Esophagus muscularis mucosa (tissue), 4 donors: Measurements from ENCODE around the gene IFFO2. TPM values are rescaled to one million over a fixed set of nuclear protein-coding genes. Genes with fewer than 3 reads are reported as not detected.

Experiments used
- DNase-seq: peaks from one replicate; pipeline ENCODE4 v3.0.0-alpha.2; 2017; ENCODE audit errors: extremely low spot score
- H3K27ac ChIP-seq, 4 donors: fragments of 200-600 bp; sonication (generic); replicated peaks in 1 of 4; 1 replicate in 3 of 4; 2 replicates in 1 of 4; pipeline ENCODE4 v1.5.1; 2016 to 2019; ENCODE audit warnings: mild to moderate bottlenecking in 1 of 4
- H3K27me3 ChIP-seq, 4 donors: fragments of 200-600 bp; sonication (generic); one replicate each; pipeline versions ENCODE4 v1.5.1 to v1.6.0; 2016 to 2019
- H3K36me3 ChIP-seq, 4 donors: fragments of 200-600 bp; sonication (generic); one replicate each; pipeline ENCODE4 v1.5.1; 2016 to 2019
- H3K4me1 ChIP-seq, 4 donors: fragments of 200-600 bp; sonication (generic); one replicate each; pipeline ENCODE4 v1.5.1; 2016 to 2019
- H3K4me3 ChIP-seq, 4 donors: fragments of 200-600 bp; sonication (generic); 1 replicate in 2 of 4; 2 replicates in 2 of 4; pipeline ENCODE4 v1.5.1; 2016 to 2019; ENCODE audit warnings: mild to moderate bottlenecking in 4 of 4, moderate library complexity in 1 of 4
- H3K9me3 ChIP-seq, 4 donors: fragments of 200-600 bp; sonication (generic); 1 replicate in 3 of 4; 2 replicates in 1 of 4; pipeline ENCODE4 v1.5.1; 2016 to 2019
- CTCF ChIP-seq, 3 experiments: fragments of 200-600 bp in 2 of 3; fragments of 450-650 bp in 1 of 3; sonication (generic) in 2 of 3; IDR thresholded peaks; one replicate each; pipeline ENCODE4 v1.5.1; 2017 to 2019; ENCODE audit warnings: antibody characterized with exemption in 3 of 3, mild to moderate bottlenecking in 2 of 3, moderate library complexity in 1 of 3
- EP300 ChIP-seq: sonication (generic); formaldehyde crosslinking; IDR thresholded peaks from one replicate; pipeline ENCODE4 v1.6.1; 2017; ENCODE audit warnings: antibody characterized with exemption
- POLR2A ChIP-seq: fragments of 450-650 bp; IDR thresholded peaks from one replicate; pipeline ENCODE4 v1.6.1; 2017; ENCODE audit warnings: antibody characterized with exemption, moderate library complexity, mild to moderate bottlenecking, low read depth
- POLR2AphosphoS5 ChIP-seq, 2 donors: sonication (generic); formaldehyde crosslinking; IDR thresholded peaks; one replicate each; pipeline ENCODE4 v1.6.1; 2017; ENCODE audit warnings: antibody characterized with exemption in 2 of 2
- WGBS: methylation state at CpG from one replicate; pipeline ENCODE4 v1.1.5; 2018; 5-methylcytosine and 5-hydroxymethylcytosine counted together
- intact Hi-C: fragments of 100-400 bp; cut with DNase I; formaldehyde crosslinking; loops from one replicate; pipeline ENCODE4 v1.15.1; 2023
- total RNA-seq, 4 donors: library from RNA; depleted of rRNA; stranded (reverse); fragments of >200 nt; gene quantifications; one replicate each; pipeline versions ENCODE4 v1.1.0 to v1.2.1, GENCODE V29; 2016

IFFO2 gene
- total RNA-seq, 4 donors from 2014 or later = 9.6 to 40.3 (median 16.3) TPM

GRCh38 chr1:18978706-18979105, 22.2 kb upstream of the IFFO2 start:
- 27% methylated on average over 1 of the region's 2 CpGs for WGBS
- peaks cover 0 to 5% (median 0%) of the 10 kb centered on the region in 4 donors for H3K9me3 ChIP-seq
- no peak for TF ChIP-seq CTCF (IDR thresholded peaks at IDR 0.05)
- no peak for TF ChIP-seq EP300
- no peak for TF ChIP-seq POLR2A
- no peak overlapping the region for H3K4me3 ChIP-seq
- intact Hi-C loops = no loop called here
- DNase-seq = no peak
- H3K4me1 ChIP-seq = peaks cover 0 to 3% (median 0%) of the 10 kb centered on the region in 4 donors
- peaks cover 0 to 3% (median 0%) of the 10 kb centered on the region in 4 donors for H3K27me3 ChIP-seq
- no peaks in the 10 kb centered on the region for H3K36me3 ChIP-seq
- no peak overlapping the region for H3K27ac ChIP-seq

- no peak overlapping the region for H3K27ac ChIP-seq
- H3K9me3 ChIP-seq = peaks cover 0 to 5% (median 0%) of the 10 kb centered on the region in 4 donors
- TF ChIP-seq POLR2AphosphoS5 (IDR thresholded peaks at IDR 0.05) (no peak), CTCF (IDR thresholded peaks at IDR 0.05) (no peak), POLR2A (no peak), EP300 (no peak)
- intact Hi-C loops = no loop called here
- H3K27me3 ChIP-seq = peaks cover 0 to 3% (median 0%) of the 10 kb centered on the region in 4 donors
- WGBS = 74% methylated on average over 7 of the region's 7 CpGs
- no peak for DNase-seq
- no peaks in the 10 kb centered on the region for H3K36me3 ChIP-seq
- no peak overlapping the region for H3K4me3 ChIP-seq
- peaks cover 6 to 9% (median 7%) of the 10 kb centered on the region in 4 donors for H3K4me1 ChIP-seq
These were observed 21.0 kb upstream of the IFFO2 start for GRCh38 chr1:18977428-18977827.

GRCh38 chr1:18976096-18976495, 19.6 kb upstream of the IFFO2 start:
- DNase-seq = no peak
- Histone ChIP-seq H3K27me3 (no peaks in the 10 kb centered on the region), H3K4me3 (no peak overlapping the region), H3K9me3 (no peaks in the 10 kb centered on the region), H3K4me1 (peaks cover 9 to 12% (median 11%) of the 10 kb centered on the region in 4 donors), H3K36me3 (no peaks in the 10 kb centered on the region), H3K27ac (no peak overlapping the region)
- TF ChIP-seq EP300 = no peak
- TF ChIP-seq CTCF (IDR thresholded peaks at IDR 0.05) = no peak
- no peak for TF ChIP-seq POLR2AphosphoS5 (IDR thresholded peaks at IDR 0.05)
- no peak for TF ChIP-seq POLR2A
- 93% methylated on average over 8 of the region's 8 CpGs for WGBS
- intact Hi-C loops = no loop called here

- H3K36me3 ChIP-seq = no peaks in the 10 kb centered on the region
- H3K9me3 ChIP-seq = no peaks in the 10 kb centered on the region
- intact Hi-C loops = loop anchor here (5.0 kb wide), 1 partner anchor 67 kb away; no protein-coding TSS in a partner anchor
- no peak for DNase-seq
- 66% methylated on average over 7 of the region's 7 CpGs for WGBS
- H3K27ac ChIP-seq = no peak overlapping the region
- no peak overlapping the region for H3K4me3 ChIP-seq
- TF ChIP-seq POLR2A = no peak
- TF ChIP-seq CTCF (IDR thresholded peaks at IDR 0.05) = no peak
- TF ChIP-seq EP300 = no peak
- no peak for TF ChIP-seq POLR2AphosphoS5 (IDR thresholded peaks at IDR 0.05)
- H3K27me3 ChIP-seq = no peaks in the 10 kb centered on the region
- H3K4me1 ChIP-seq = peaks cover 9 to 12% (median 11%) of the 10 kb centered on the region in 4 donors
These were observed 18.1 kb upstream of the IFFO2 start for GRCh38 chr1:18974606-18975005.

GRCh38 chr1:18974005-18974404, 17.5 kb upstream of the IFFO2 start:
- 82% methylated on average over 8 of the region's 8 CpGs for WGBS
- H3K36me3 ChIP-seq = no peaks in the 10 kb centered on the region
- H3K9me3 ChIP-seq = no peaks in the 10 kb centered on the region
- TF ChIP-seq POLR2AphosphoS5 (IDR thresholded peaks at IDR 0.05) (no peak), POLR2A (no peak), CTCF (IDR thresholded peaks at IDR 0.05) (no peak), EP300 (no peak)
- intact Hi-C loops = loop anchor here (5.0 kb wide), 1 partner anchor 67 kb away; no protein-coding TSS in a partner anchor
- H3K4me1 ChIP-seq = peaks cover 9 to 12% (median 11%) of the 10 kb centered on the region in 4 donors
- H3K27ac ChIP-seq = no peak overlapping the region
- no peak for DNase-seq
- no peaks in the 10 kb centered on the region for H3K27me3 ChIP-seq
- no peak overlapping the region for H3K4me3 ChIP-seq
